C4-2B (cell line): ENCODE data around the gene CLDN24.

Experiments
- H3K27ac ChIP-seq: fragments of 450-650 bp; 2 replicates; pipeline ENCODE4 v1.5.1; 2017
- CTCF ChIP-seq: fragments of 450-650 bp; conservative IDR thresholded peaks from 2 replicates; pipeline ENCODE4 v1.5.1; 2017; ENCODE audit warnings: mild to moderate bottlenecking
- ZFX ChIP-seq: fragments of 450-650 bp; IDR thresholded peaks from 2 replicates; pipeline ENCODE4 v1.6.1; 2017

CLDN24 gene

GRCh38 chr4:183333983-183334382 lies 11.8 kb upstream of the CLDN24 start:
- no peak for TF ChIP-seq CTCF
- TF ChIP-seq ZFX: no peak
- no peak overlapping the region for H3K27ac ChIP-seq

GRCh38 chr4:183333202-183333601 lies 11.0 kb upstream of the CLDN24 start:
- no peak overlapping the region for H3K27ac ChIP-seq
- TF ChIP-seq CTCF (no peak), ZFX (no peak)

- TF ChIP-seq ZFX (no peak), CTCF (no peak)
- no peak overlapping the region for H3K27ac ChIP-seq
Measured at GRCh38 chr4:183332447-183332846, 10.2 kb upstream of the CLDN24 start.

- TF ChIP-seq ZFX (no peak), CTCF (no peak)
- H3K27ac ChIP-seq: no peak overlapping the region
Measured at GRCh38 chr4:183330841-183331240, 8.6 kb upstream of the CLDN24 start.

- TF ChIP-seq ZFX: no peak
- TF ChIP-seq CTCF: no peak
- H3K27ac ChIP-seq: no peak overlapping the region
Measured at GRCh38 chr4:183329954-183330742, 7.9 kb upstream of the CLDN24 start.

GRCh38 chr4:183329244-183329643 lies 7.0 kb upstream of the CLDN24 start:
- no peak for TF ChIP-seq CTCF
- TF ChIP-seq ZFX: no peak
- H3K27ac ChIP-seq: no peak overlapping the region

GRCh38 chr4:183328832-183329231 lies 6.6 kb upstream of the CLDN24 start:
- TF ChIP-seq ZFX (no peak), CTCF (no peak)
- H3K27ac ChIP-seq: no peak overlapping the region
